Activated T-cell treated with anti-CD3 and anti-CD28 coated beads for 48 hours (primary cell): ENCODE results near the gene MAZ.

ENCODE experiments used
- DNase-seq: peaks from one replicate; pipeline ENCODE4 v3.0.0-alpha.2; 2020; ENCODE audit warnings: low read depth

MAZ gene

DNA sequence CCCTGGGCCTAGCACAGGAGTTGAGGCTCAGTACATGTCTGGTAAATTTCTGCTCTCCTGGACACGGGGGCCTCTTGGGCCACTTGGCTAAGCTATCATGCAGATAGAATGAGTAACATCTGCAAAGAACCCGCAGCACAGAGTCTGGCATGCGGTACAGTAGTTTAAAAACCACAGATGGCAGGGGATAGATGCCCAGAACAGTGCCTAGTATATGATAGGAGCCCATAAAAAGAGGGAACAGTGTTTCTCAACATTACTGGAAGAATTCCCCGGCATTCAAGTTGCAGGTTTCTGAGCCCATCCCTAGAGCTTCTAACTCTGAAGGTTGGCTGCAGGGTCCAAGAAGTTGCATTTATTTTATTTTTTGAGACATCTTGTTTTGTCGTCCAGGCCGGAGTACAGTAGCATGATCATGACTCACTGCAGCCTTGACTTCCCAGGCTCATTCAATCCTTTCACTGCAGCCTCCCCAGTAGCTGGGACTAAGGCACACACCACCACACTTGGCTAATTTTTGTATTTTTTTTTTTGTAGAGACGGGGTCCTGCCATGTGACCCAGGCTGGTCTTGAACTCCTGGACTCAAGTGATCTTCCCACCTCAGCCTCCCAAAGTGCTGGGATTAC is 50.9 kb downstream of the MAZ start:
- DNase-seq: no peak

DNA sequence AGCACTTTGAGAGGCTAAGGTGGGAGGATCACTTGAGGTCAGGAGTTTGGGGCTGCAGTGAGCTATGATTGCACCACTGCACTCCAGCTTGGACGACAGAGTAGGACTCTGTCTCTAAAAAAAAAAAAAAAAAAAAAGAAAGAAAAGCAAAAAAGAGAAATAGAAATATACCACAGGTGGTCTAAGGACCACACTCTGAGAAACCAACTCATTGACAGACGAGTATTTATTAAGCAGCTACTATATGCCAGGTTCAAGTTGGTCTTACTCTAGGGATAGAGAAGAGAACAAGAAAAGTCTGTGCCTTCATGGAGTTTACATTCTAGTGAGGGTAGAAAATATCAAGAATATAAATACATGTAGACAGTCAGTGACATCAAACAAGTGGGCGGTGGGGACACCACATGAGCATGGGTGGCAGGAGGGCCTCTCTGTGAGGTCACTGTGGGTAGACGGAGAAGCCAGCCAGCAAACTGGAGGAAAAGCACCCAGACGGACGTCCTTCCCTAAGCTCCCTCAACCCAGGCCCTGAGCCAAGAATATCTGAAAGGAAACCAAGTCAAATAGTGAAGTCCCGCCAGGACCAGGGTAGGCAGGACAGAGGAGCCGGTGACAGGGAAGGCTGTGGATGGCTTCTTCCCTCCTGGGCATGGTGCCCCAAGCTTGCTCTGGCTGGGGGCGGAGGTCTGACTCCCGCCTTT is 52.0 kb downstream of the MAZ start:
- DNase-seq: no peak

DNA sequence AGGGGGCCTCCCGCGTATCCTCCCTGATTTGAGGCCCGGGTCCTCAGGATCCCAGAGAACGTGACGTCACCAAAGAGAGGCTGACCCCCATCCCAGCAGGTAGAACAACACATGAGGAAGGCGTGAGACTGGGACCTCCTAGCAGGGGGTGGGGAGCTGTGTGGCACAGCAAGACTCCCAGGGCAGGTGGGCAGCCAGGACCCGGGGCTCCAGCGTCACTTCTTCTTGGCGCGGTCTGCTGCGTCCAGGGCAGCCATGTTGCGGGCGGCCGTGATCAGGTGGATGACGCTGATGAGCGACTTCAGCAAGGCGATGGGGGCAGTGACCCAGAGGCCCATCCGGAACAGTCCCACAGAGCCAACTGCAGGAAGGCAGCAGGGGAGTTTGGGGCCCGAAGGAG is 52.6 kb downstream of the MAZ start:
- no peak for DNase-seq

DNA sequence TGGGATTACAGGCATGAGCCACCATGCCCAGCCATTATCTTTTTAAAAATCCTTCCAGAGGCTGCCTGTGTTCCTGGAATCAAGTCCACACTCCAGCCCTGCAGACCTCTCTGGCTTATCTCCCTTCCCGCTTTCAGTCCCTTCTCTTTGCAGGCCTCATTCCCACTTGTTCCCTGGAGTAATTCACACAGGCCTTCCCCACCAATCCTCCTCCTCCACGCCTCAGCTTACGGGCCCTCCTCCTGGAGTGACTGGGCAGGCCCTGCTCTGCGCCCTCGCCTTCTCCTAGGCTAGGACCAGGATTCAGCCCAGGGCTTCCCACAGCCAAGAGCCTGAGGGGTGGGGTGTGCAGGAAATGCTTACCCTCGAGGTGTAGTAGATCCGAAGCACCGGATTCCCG is 53.9 kb downstream of the MAZ start:
- no peak for DNase-seq
